CD14-positive monocyte (primary cell): ENCODE measurements around the gene SCEL. TPM values are rescaled to one million over a fixed set of nuclear protein-coding genes. Genes with fewer than 3 reads are reported as not detected.

Source experiments
- DNase-seq, 3 donors: peaks; one replicate each; pipeline ENCODE4 v3.0.0-alpha.2; 2011 to 2022
- H2AFZ ChIP-seq: 2 replicates; pipeline ENCODE4 v1.6.0; 2012; ENCODE audit warnings: mild to moderate bottlenecking, low read depth, low read length, inconsistent platforms; ENCODE audit not compliant: insufficient read depth, poor library complexity, severe bottlenecking
- H3K27ac ChIP-seq, 2 donors: 1 replicate in 1 of 2; 2 replicates in 1 of 2; pipeline ENCODE4 v1.5.1; 2012 to 2013; ENCODE audit warnings: low read length in 2 of 2, control low read depth in 1 of 2, inconsistent platforms in 1 of 2, low read depth in 1 of 2, mild to moderate bottlenecking in 1 of 2
- H3K27me3 ChIP-seq, 2 donors: one replicate each; pipeline versions ENCODE4 v1.6.0 to v1.6.1; 2011 to 2013; ENCODE audit warnings: low read length in 2 of 2; ENCODE audit not compliant: control insufficient read depth in 2 of 2, insufficient read depth in 2 of 2
- H3K36me3 ChIP-seq, 2 donors: replicated peaks in 1 of 2; 1 replicate in 1 of 2; 2 replicates in 1 of 2; pipeline versions ENCODE4 v1.5.1 to v1.6.1; 2012 to 2013; ENCODE audit warnings: low read length in 2 of 2, control low read depth in 1 of 2, inconsistent platforms in 1 of 2, mild to moderate bottlenecking in 1 of 2; ENCODE audit not compliant: insufficient read depth in 2 of 2, control insufficient read depth in 1 of 2
- H3K4me1 ChIP-seq, 2 donors: 1 replicate in 1 of 2; 2 replicates in 1 of 2; pipeline versions ENCODE4 v1.5.1 to v1.6.1; 2012 to 2013; ENCODE audit warnings: low read length in 2 of 2, control low read depth in 1 of 2, inconsistent platforms in 1 of 2, mild to moderate bottlenecking in 1 of 2, moderate library complexity in 1 of 2; ENCODE audit not compliant: insufficient read depth in 2 of 2, control insufficient read depth in 1 of 2
- H3K4me2 ChIP-seq: replicated peaks from 2 replicates; pipeline ENCODE3; 2012; ENCODE audit warnings: low read length, moderate library complexity, mild to moderate bottlenecking; ENCODE audit not compliant: poor library complexity, severe bottlenecking; ENCODE audit errors: extremely low read depth
- H3K4me3 ChIP-seq, 3 experiments: fragments of 200-600 bp in 1 of 3; sonication (generic) in 1 of 3; replicated peaks in 1 of 3; 1 replicate in 2 of 3; 2 replicates in 1 of 3; pipeline ENCODE4 v1.5.1; 2011 to 2013; ENCODE audit warnings: low read length in 3 of 3, mild to moderate bottlenecking in 3 of 3, control low read depth in 2 of 3, low read depth in 2 of 3, inconsistent platforms in 1 of 3, moderate library complexity in 1 of 3
- H3K79me2 ChIP-seq: 2 replicates; pipeline ENCODE4 v1.6.0; 2012; ENCODE audit warnings: mild to moderate bottlenecking, control low read depth, inconsistent platforms, low read length, moderate library complexity; ENCODE audit not compliant: insufficient read depth
- H3K9ac ChIP-seq: 2 replicates; pipeline ENCODE4 v1.6.0; 2017; ENCODE audit warnings: low read length, mild to moderate bottlenecking; ENCODE audit not compliant: insufficient read depth, poor library complexity, severe bottlenecking
- H3K9me3 ChIP-seq, 2 donors: replicated peaks in 1 of 2; 1 replicate in 1 of 2; 2 replicates in 1 of 2; pipeline versions ENCODE4 v1.5.1 to v1.6.1; 2012 to 2013; ENCODE audit warnings: low read length in 2 of 2, control low read depth in 1 of 2; ENCODE audit not compliant: control insufficient read depth in 1 of 2, insufficient read depth in 1 of 2
- H4K20me1 ChIP-seq: 2 replicates; pipeline ENCODE4 v1.6.0; 2012; ENCODE audit warnings: mild to moderate bottlenecking, low read length, control low read depth, moderate library complexity; ENCODE audit not compliant: insufficient read depth
- H3K27ac Mint-ChIP-seq, 7 donors: one replicate each; pipeline ENCODE4 v1.8.0; 2020; ENCODE audit warnings: mild to moderate bottlenecking in 7 of 7, mixed read lengths in 7 of 7, moderate library complexity in 6 of 7, inconsistent platforms in 2 of 7
- H3K27me3 Mint-ChIP-seq, 3 donors: one replicate each; pipeline ENCODE4 v1.8.0; 2021 to 2022; ENCODE audit warnings: low read depth in 3 of 3, mild to moderate bottlenecking in 3 of 3, mixed read lengths in 3 of 3, moderate library complexity in 3 of 3, inconsistent platforms in 1 of 3
- H3K36me3 Mint-ChIP-seq, 2 donors: one replicate each; pipeline ENCODE4 v1.8.0; 2020; ENCODE audit warnings: mixed read lengths in 2 of 2, inconsistent platforms in 1 of 2, mild to moderate bottlenecking in 1 of 2
- H3K4me1 Mint-ChIP-seq: one replicate; pipeline ENCODE4 v1.8.0; 2020; ENCODE audit warnings: mild to moderate bottlenecking, mixed read lengths
- H3K4me3 Mint-ChIP-seq, 2 donors: one replicate each; pipeline ENCODE4 v1.8.0; 2020; ENCODE audit warnings: mild to moderate bottlenecking in 2 of 2, mixed read lengths in 2 of 2, moderate library complexity in 1 of 2
- H3K9me3 Mint-ChIP-seq, 7 donors: one replicate each; pipeline ENCODE4 v1.8.0; 2020 to 2022; ENCODE audit warnings: mixed read lengths in 7 of 7, mild to moderate bottlenecking in 6 of 7, moderate library complexity in 6 of 7, inconsistent platforms in 2 of 7
- CTCF ChIP-seq: fragments of 200-600 bp; IDR thresholded peaks from one replicate; pipeline ENCODE4 v1.8.0; 2022; ENCODE audit warnings: antibody characterized with exemption, mild to moderate bottlenecking
- WGBS: methylation state at CpG from one replicate; pipeline ENCODE4 v1.1.5; 2013; ENCODE audit warnings: missing lambda C conversion rate; ENCODE audit not compliant: insufficient coverage; 5-methylcytosine and 5-hydroxymethylcytosine counted together
- intact Hi-C, 2 donors: fragments of 100-400 bp; cut with micrococcal nuclease; formaldehyde crosslinking; loops; one replicate each; pipeline versions ENCODE4 v1.15.0 to v1.15.1; 2023
- polyA plus RNA-seq, 3 donors: library from polyadenylated mRNA; depleted of rRNA in 1 of 3; unstranded in 2 of 3; stranded (reverse) in 1 of 3; fragments of 300-500 nt in 2 of 3; fragments of >200 nt in 1 of 3; fragmentation: Illumina TruSeq in 2 of 3; gene quantifications; 1 replicate in 2 of 3; 2 replicates in 1 of 3; pipeline ENCODE4 v1.2.3, GENCODE V29; 2012 to 2021

SCEL gene
- polyA plus RNA-seq, 3 donors: not detected

GRCh38 chr13:77494226-77494625 lies 41.3 kb upstream of the SCEL start:
- WGBS: no CpG with 5 or more reads among the region's 3 CpGs
- Mint-ChIP-seq H3K9me3 (peaks cover 0 to 3% (median 0%) of the 10 kb centered on the region in 7 donors), H3K27ac (no peak overlapping the region), H3K27me3 (peaks cover 0 to 5% (median 2%) of the 10 kb centered on the region in 3 donors), H3K36me3 (no peaks in the 10 kb centered on the region), H3K4me3 (no peak overlapping the region), H3K4me1 (no peaks in the 10 kb centered on the region)
- no peak overlapping the region for H3K4me2 ChIP-seq
- DNase-seq: no peak
- no peaks in the 10 kb centered on the region for H3K79me2 ChIP-seq
- no peaks in the 10 kb centered on the region for H3K9me3 ChIP-seq
- H3K4me1 ChIP-seq: no peaks in the 10 kb centered on the region
- H3K4me3 ChIP-seq: no peak overlapping the region
- no peak overlapping the region for H3K9ac ChIP-seq
- H3K27me3 ChIP-seq: no peaks in the 10 kb centered on the region
- H2AFZ ChIP-seq: no peak overlapping the region
- no peak overlapping the region for H3K27ac ChIP-seq
- intact Hi-C loops: no loop called here
- no peak for TF ChIP-seq CTCF
- no peaks in the 10 kb centered on the region for H4K20me1 ChIP-seq
- no peaks in the 10 kb centered on the region for H3K36me3 ChIP-seq

DNA sequence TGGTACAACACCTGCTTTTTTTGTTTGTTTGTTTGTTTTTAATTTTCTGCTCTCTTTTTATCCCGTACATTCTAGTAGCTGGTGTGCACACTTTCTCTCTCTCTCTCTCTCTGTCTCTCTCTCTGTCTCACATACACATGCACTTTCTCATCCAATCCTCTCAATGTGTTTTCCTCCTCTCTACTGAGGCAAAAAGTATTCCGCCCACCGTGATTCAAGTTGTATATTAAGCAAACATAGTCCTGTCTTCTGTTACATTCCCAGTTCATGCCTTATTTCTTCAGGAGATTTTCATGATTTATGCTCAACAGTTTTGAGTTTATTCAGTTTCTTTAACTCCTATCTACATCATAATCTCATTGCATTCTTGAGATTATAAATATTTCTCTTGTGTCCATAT lies 38.2 kb upstream of the SCEL start:
- H3K27me3 ChIP-seq: no peaks in the 10 kb centered on the region
- no peak overlapping the region for H3K4me3 Mint-ChIP-seq
- no peaks in the 10 kb centered on the region for H3K4me1 ChIP-seq
- no peaks in the 10 kb centered on the region for H3K9me3 ChIP-seq
- no peaks in the 10 kb centered on the region for H4K20me1 ChIP-seq
- no peak for DNase-seq
- no peaks in the 10 kb centered on the region for H3K4me1 Mint-ChIP-seq
- no peak overlapping the region for H3K27ac Mint-ChIP-seq
- WGBS: 100% methylated on average over 2 of the region's 3 CpGs
- no peak for TF ChIP-seq CTCF
- H3K36me3 Mint-ChIP-seq: no peaks in the 10 kb centered on the region
- no peak overlapping the region for H3K9ac ChIP-seq
- no peak overlapping the region for H3K27ac ChIP-seq
- H2AFZ ChIP-seq: no peak overlapping the region
- intact Hi-C loops: no loop called here
- H3K36me3 ChIP-seq: no peaks in the 10 kb centered on the region
- no peaks in the 10 kb centered on the region for H3K79me2 ChIP-seq
- peaks cover 3 to 7% (median 5%) of the 10 kb centered on the region in 3 donors for H3K27me3 Mint-ChIP-seq
- no peak overlapping the region for H3K4me2 ChIP-seq
- peaks cover 0 to 3% (median 0%) of the 10 kb centered on the region in 7 donors for H3K9me3 Mint-ChIP-seq
- no peak overlapping the region for H3K4me3 ChIP-seq
